GM19025 (cell line): ENCODE results near the gene RAB27A.

Experiments
- ATAC-seq: cut with Tn5 transposase; IDR thresholded peaks from one replicate; pipeline ENCODE4 v1.9.1; 2021; ENCODE audit warnings: mild to moderate bottlenecking, low read depth, moderate library complexity; ENCODE audit not compliant: unreplicated experiment

The RAB27A gene

DNA sequence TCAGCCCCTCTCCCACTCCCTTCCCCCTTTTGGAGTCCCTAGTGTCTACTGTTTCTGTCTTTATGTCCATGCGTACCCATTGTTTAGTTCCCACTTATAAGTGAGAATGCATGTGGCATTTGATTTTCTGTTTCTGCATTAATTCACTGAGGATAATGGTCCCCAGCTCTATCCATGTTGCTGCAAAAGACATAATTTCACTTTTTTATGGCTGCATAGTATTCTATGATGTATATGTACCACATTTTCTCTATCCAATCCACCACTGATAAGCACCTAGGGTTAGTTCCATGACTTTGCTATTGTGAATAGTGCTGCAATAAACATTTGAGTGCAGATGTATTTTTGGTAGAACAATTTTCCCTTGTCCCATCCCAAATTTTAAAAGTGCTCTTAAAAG, 58.7 kb downstream of the RAB27A start:
- ATAC-seq, result no peak

DNA sequence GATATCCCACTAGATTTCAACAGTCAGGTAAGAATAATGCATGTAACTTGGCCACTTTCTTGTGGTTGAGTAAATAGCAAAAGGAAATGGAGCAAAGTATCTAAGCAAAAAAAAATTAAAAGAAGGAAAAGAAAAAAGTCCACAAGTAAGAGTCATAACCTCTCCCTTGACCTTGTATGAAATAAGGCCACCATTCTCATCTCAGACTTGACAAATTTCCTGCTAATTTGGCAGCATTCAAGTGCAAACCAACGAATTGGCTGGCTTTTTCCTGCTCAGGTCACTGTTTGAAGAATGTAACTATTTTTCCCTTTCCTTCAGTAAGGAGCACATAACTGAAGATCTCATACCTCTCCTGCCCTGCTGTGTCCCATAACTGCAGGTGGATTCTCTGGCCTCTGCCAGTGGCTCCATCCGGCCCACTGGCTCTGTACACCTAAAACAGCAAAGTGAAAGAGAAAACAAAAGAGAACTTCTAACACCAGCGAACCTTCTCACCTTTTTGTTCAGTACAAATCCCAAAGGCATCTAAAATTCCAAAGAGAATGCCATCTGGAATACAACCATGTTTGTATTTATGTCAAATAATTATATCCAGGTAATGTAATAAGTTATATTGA, 59.5 kb downstream of the RAB27A start:
- ATAC-seq, result no peak

DNA sequence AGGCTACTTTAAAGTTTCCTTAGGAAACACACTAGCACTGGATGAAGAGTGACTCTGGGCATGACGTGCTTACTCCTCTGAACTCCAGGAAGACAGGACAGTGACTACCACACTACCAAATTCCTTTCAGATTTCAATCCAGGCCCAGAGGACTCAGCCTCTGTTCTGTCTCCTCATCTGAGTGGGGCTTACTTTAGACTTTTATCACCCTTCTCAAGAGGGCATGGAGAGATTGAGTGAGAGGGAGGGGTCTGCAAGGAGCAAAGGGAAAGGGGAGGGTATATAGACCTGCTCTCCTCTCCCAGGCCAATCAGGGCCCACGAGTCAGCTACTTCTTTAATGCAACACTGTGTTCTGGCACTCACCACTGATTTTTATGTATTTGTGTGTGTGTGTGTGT, 63.5 kb downstream of the RAB27A start:
- no peak for ATAC-seq

DNA sequence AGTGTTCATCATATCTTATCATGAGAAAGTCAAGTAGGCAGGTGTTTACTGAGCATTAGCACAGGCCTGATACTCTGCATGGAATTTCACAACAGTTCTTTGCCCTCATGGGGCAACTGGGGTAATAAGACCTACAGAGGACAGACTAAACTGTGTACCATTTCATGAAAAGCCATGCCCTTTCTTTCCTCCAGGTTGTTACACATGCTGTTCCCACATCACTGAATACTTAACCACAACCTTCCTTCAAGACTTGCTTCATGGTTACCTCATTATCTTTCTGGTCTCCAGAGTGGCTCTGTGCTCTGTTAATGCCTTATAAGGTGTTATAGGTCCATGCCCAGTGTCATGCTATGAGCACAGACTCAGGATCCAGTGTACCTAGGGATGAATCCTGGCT, 64.7 kb downstream of the RAB27A start:
- no peak for ATAC-seq

DNA sequence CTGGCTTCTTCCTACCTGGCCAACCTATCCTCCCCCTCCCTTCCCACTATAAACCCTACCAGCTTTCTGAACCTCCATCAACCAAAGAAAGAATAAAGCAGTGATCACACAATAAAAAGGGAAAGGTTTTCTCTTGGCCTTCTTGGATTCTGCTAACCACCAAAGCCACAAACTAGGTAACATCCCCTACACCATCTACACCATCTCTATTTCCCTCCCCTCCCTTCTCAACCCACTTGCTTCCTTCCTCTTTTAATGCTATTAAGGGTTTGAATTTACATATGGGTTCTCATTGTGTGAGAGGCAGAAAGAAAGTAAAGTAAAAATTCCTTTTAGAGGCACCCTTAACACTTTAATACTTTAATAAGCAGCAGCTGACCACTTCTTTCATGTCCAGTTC, 67.0 kb downstream of the RAB27A start:
- ATAC-seq, result peak; percentile 59

DNA sequence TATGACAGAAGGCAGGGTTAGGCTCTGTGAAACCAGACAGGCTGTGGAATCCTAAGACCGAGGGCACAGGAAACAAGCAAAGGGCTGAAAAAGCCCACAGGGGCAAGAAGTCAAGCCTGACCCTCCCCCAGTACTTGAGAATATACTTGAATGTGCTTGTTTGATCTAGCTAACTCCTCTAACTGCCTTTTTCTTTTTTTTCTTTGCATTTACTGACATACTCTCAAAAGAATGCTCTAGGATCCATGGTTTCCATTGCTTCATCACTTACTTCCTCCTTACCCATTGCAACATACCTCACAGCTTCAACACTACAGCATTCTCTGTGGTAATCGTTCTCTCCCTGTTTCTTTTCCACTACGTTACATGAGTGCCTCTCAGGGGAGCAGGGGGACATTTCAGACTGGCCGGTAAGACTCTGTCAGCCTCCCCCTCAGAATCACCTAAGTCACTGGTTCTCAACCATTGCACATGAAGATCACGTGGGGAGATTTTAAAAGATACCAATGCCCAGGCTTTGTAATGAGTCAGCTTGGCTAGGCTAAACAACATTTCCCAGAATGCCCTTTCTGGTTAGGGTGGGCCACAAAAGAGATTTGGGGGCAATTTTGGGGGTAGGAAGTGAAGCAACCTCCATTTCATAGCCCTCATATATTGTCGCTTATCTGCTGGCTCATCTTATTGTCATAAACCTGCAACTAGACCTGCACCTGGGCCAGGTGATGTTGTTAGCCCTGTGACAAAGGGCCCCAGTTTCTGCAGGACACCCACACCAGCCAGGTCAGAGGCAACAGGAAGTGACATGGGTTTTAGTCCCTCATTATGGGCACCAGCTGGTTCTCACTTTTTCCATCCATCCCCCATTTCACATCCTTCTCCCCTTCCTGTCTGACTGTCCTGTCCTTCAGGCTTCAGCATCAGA, 68.3 kb downstream of the RAB27A start:
- ATAC-seq, result no peak

DNA sequence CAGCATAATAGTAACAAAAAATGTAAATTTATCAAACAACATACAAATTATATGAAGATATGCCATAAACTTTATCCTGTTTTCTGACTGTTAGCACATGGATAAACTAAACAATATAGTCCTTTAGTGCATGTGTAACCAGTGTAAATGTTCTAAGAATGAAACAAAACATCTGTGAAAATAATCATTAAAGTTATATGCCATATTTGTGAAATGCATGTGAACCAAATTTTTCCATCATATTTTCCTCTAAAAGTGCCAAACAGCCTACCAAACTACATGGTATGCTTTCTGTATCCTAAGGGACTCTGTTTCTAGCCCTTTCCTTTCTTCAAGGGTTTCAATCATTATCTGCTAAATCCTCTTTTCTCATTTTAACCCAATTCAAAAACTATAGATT, 69.0 kb downstream of the RAB27A start:
- no peak for ATAC-seq

DNA sequence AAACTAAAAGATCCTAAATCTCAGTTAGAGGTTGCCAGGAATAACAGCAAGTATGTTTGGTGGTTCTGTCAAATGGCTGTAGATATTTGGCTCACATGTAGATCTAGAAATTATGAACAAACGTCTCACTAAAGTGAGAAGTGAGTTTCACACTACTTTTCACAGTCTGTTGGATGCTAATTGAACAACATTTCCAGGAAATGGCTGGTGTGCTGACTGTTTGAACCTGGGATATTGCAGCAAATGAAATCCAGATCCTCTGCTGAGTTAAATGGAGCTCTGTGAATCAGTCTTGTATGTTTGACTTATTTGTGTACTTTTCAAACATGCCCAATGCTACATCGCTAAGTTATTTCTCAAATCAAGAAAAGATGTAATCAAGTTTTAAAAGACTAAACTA, 71.6 kb downstream of the RAB27A start:
- no peak for ATAC-seq

DNA sequence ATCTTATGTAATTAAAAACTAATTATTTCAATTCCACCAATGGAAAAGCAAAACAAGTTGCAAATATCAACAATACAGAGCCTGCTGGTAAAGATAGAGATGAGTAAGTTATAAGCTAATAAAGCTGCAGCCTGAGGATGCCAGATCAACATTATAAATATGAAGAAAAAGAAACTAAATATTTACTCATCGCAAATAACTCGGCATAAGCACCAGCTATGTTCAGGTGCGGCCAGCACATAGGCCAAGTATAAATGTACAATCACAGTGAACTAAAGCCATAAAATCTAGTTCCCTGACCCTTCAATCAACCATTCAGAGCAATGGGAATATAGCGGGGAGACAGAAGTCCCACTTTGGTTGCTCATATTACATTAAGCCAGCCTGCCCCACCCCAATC, 85.1 kb downstream of the RAB27A start:
- ATAC-seq, result no peak

DNA sequence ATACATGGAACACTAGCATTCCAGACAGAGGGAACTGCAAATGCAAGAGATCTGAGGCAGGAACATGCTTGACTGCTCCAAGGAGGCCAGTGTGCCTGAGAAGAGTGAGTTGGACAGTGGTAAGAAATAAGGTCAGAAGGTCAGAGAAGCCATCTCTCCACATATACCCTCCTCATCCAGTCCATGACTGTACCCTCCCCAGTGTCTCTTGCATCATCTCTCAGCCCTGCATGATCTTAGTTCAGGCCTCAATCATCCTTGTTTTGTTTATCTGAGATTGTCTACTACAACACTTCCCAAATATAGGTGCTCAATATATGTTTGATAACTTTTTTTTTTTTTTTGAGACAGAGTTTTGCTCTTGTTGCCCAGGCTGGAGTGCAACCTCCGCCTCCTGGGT, 87.4 kb downstream of the RAB27A start:
- ATAC-seq, result no peak

DNA sequence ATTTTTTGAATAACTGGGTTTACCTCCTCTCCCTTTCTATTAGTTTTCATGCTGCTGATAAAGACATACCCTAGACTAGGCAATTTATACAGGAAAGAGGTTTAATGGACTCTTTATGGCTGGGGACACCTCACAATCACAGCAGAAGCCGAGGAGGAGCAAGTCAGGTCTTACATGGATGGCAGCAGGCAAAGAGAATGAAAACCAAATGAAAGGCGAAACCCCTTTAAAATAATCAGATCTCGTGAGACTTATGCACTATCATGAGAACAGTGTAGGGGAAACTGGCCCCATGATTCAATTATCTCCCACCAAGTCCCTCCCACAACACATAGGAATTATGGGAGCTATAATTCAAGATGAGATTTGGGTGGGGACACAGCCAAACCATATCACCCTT, 90.9 kb downstream of the RAB27A start:
- no peak for ATAC-seq

DNA sequence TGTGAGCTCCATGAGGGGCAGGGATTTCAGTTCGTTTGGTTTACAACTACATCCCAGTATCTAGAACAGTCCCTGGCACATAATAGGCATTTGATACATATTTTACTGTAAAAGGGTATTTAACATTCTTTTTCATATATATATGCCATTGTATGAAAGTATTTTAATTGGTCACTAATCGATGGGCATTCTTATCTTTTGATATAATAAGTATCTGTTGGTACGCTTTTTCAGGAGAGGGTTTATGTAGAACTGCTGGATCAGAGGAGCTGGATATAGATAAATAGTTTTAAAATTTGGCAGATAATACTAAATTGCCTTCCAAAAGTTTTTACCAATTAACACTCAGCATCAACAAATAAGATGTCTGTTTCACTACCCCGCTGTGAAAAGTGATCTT, 91.9 kb downstream of the RAB27A start:
- ATAC-seq, result no peak

DNA sequence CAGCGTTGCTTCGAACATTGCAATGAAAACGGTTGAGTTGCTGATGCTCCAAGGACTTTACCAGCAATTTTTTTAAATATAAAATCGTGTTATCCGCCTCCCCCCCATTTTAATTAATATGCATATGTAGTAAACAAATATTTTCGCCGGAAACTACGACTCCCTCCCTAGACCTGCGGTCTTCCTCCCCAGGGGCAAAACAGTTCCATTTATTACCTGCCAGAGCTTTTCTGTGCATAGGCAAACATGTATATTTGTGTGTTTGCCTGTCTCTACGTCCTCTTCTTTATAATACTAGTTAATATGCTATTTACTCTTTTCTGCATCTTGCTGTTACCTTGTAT, 92.3 kb downstream of the RAB27A start:
- ATAC-seq, result peak; percentile 2

DNA sequence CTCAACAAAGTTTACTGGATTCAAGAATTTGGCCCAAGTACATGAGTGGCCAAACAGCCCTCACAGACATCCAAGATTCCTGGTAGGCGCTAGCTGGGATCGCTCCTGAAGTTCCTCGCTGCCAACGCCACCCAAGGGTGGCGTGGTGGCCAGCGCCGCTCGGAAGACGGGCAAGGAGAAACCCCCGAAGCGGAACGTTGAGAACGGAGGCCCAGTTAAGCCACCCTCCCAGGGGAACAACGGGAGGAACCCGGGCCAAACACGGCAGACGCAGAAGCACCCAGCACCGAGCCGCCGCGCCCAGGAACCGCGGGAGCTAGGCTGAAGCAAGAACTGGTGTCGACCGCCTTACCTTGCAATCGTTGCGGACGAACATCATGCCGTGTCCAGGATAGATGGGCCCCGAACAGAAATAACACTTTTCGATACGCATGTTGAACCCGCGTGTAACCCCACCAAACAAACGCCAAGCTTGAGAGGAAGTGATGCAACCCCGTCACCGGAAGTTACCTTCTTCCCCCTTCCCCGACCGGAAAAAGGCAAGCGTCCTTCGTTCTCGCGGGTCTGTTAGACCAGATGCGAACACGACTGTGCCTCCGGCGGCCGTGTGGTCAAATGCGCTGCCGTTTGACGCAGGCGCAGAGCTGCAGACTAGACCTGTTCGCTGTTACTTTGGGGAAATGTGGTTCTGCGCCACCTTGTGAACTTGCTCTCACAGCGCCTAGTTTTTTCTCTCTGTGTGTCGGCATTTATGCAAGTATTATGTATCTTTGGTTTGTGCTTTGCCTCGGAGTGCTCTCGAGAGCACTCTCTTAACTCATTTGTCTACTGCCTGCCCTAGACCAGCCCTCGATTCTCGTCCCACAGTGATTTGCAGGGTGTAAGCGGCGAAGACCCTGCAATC, 92.9 kb downstream of the RAB27A start, which contains the start of gene RSL24D1:
Gene RSL24D1 (minus strand): TSS at position 484 of the 904 bp plus-strand sequence. CDS start 51 bp downstream, at position 433.
- ATAC-seq, result peak; percentile 96

DNA sequence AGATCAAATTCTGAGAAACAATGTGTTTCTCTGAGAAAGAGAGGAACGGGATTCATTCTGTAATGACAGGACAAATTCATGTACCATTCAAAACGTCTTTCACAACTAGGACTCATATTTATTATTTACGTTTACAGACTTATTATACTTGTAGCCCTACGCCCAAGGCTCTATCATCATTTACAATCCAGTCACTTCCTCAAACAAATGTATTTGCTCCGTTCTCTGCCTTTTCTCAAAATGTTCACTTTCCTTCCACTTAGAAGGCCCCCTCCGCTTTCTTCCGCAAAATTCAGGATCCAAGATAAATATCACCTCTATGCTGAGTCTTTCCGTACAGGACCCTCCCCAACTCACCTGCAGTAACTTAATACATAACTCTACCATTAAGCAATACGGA, 93.6 kb downstream of the RAB27A start:
- no peak for ATAC-seq

DNA sequence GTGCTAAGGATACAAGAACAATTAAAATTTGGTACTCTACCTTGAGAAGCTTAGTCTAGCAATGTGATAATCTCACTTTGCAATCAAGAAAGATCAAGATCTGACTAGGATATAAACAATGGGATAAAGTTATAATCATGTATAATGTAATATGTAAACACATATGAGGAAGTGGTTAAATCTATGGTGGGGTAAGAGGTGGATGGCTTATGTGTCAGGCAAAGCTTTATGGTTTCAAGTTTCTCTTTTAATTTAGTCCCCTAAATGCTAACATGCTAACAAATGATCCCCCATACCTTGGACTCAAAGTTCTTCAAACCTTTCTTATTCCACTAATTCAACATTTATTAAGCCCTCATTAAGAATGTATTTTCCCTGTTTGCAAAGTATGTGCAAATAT, 95.4 kb downstream of the RAB27A start:
- ATAC-seq, result no peak

DNA sequence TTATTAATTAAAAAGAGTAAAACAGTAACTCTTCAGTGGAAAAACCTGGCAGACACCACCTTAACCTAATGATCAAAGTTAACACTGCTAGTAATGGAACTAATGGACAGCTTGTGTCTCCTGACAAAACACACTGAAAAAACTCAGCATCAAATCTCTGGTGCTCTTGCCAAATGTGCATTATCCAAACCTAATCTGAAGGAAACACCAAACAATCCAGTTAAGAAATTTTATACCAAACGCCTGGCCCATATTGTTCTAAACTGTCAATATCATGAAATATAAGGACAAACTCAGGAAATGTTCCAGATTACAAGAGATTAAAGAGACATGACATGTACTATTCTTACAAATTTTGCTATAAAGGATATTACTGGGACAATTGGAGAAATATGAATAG, 103.3 kb downstream of the RAB27A start:
- no peak for ATAC-seq

DNA sequence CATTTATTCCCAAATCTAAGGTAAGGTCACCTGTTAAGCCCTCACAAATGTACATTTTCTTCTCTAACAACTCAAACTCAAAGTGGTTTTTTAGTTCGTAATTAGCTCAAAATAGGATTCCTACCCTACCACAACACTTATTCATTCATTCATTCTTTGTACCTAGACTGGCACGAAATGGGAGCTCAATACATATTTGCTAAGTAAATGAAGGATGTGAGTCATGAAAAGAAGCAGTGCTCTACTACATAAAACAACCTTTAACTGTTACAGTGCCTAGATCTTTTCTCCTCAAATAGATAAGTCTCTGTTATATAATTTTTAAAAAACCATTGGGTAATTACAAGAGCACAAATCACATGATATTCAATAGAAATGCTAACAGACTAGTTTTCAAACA, 105.9 kb downstream of the RAB27A start:
- no peak for ATAC-seq

DNA sequence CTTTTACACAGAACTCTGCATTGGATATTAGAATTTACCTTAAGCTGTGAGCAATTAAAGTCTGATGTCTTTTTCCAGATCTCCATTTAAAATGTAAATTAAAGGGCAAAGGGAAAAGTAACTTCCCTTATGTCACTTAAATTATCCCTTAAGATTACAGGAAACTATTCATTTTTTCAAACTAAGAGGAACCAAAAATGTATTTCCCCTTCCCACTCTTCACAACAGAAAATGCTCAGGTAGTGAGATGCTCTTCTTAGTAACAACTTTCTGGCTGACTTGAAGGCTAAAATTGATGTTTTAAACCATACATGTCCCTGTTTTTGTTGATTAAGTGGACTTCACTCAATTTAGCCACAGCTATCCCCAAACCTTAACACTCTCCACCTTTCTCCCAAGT, 110.5 kb downstream of the RAB27A start:
- no peak for ATAC-seq

DNA sequence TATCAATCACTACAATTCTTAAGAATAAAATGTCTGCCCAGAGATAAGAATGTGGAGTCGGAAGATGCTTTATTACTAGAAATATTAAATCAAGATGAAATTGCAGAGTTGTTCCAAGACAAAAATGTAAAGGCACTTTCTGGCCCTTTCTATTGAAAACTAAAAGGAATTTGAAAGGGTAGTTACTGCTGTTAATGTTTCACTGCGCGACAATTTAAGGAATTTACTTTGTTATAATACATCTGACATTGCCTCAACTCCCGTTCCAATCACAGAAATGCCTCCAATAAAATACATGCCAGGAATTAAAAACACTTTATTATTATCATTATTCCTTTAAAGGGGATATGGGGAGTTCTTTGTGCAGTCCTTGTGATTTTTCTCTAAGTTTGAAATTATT, 119.3 kb downstream of the RAB27A start:
- no peak for ATAC-seq

DNA sequence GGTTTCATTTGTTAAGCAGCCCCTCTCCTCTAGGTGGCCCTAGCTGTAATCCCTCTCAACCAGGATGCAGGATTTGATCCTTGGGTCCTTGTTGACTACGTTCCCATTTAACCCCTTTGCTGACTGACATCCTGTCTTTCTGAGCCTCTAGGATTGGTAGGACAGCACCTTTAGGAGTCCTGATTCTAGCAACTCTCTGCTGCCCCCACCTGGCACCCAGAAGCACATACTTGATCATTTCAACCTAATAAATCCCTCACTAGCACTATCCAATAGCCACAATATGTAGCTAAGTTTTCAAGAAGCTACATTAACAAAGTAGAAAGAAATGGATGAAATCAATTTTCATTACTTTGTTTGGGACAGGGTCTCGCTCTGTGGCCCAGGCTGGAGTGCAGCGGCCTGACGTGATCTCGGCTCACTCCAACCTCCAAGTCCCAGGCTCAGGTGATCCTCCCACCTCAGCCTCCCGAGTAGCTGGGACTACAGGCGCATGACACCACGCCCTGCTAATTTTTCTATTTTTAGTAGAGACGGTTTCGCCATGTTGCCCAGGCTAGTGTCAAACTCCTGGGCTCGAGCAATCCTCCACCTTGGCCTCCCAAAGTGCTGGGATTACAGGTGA, 121.2 kb downstream of the RAB27A start:
- ATAC-seq, result peak; percentile 80
